ENCODE data around the gene GRSF1.

DNA sequence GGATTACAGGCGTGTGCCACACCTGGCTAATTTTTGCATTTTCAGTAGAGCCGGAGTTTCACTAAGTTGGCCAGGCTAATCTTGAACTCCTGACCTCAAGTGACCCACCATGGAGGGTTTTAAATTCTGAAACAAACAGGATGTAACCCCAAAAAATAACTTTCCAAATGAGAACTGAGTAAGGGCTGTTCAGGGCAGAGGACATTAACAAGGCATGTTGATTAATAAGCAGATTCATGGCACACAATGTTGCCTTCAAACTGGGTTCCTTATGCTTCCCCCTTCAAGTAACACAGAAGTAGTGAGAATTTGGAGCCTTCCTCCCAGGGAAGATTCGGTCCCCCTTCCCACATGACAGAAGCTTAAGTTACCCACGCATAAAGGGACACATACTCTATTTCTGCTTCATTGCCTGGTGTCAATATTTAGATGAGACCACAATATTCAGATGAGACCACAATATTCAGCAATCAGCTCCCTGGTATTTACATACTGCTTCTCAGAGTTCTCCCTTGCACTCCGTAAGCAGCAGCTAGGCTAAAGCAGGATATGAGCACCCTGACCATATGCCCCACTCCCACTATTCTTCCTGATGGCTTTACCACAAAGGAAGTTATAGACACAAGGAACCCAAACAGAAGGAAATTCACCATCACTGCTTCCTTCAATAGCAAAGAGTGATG lies 21.4 kb downstream of the GRSF1 start:
- TF ChIP-seq, protein P1, sequence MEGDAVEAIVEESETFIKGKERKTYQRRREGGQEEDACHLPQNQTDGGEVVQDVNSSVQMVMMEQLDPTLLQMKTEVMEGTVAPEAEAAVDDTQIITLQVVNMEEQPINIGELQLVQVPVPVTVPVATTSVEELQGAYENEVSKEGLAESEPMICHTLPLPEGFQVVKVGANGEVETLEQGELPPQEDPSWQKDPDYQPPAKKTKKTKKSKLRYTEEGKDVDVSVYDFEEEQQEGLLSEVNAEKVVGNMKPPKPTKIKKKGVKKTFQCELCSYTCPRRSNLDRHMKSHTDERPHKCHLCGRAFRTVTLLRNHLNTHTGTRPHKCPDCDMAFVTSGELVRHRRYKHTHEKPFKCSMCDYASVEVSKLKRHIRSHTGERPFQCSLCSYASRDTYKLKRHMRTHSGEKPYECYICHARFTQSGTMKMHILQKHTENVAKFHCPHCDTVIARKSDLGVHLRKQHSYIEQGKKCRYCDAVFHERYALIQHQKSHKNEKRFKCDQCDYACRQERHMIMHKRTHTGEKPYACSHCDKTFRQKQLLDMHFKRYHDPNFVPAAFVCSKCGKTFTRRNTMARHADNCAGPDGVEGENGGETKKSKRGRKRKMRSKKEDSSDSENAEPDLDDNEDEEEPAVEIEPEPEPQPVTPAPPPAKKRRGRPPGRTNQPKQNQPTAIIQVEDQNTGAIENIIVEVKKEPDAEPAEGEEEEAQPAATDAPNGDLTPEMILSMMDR (IDR thresholded peaks at IDR 0.05 in 8 of 11, conservative IDR thresholded peaks at IDR 0.05 in 3 of 11) = no peak
- no peak for TF ChIP-seq POLR2A (IDR thresholded peaks at IDR 0.05)
- TF ChIP-seq POLR2AphosphoS5 (IDR thresholded peaks at IDR 0.05) = peak in 1 of 3 donors; percentile 25

All from spleen (tissue), 7 donors.